H54 (cell line): ENCODE results near the gene RTN4R.

Experiments
- DNase-seq: peaks from one replicate; pipeline ENCODE4 v3.0.0; 2011; ENCODE audit warnings: low spot score, mixed read lengths; ENCODE audit not compliant: insufficient read length
- FAIRE-seq: peaks from 3 replicates; lab custom pipeline; 2011; peaks lifted over from hg19 to GRCh38; lab: Jason Lieb, UNC
- POLR2A ChIP-seq: IDR thresholded peaks from 2 replicates; pipeline ENCODE4 v1.6.1; 2011; ENCODE audit warnings: low read depth, mild to moderate bottlenecking, low read length

RTN4R gene

GRCh38 chr22:20205964-20206708 lies 62.0 kb downstream of the RTN4R start:
- peak; percentile 54 for DNase-seq
- peak; percentile 92 for FAIRE-seq
- peak; percentile 31; the same call in 1 of the 2 replicates for TF ChIP-seq POLR2A

DNA sequence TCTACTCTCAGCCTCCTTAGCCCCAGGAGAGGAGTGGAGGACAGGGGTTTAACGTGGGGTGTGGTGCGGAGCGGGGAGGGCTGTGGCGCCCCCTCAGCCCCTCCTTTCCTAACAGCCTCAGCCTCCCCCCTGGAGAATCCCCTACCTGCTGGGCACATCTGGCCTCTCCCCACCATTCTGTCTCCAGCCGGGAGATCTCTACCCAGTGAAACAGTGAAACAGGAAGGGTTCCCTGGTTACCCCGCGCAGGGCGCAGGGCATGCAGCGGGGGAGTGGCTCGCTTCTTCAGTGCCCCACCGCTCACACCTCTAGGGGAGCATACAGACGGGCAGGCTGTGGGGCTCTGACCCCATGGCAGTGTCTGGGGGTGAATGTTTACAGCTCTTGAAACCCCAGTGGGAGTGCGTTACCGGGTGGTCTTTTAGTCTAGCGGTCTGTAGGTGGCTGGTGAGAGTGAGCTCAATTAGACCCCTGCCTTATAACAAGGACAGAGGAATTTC lies 62.6 kb downstream of the RTN4R start:
- FAIRE-seq = no peak
- no peak for TF ChIP-seq POLR2A
- DNase-seq = no peak

DNA sequence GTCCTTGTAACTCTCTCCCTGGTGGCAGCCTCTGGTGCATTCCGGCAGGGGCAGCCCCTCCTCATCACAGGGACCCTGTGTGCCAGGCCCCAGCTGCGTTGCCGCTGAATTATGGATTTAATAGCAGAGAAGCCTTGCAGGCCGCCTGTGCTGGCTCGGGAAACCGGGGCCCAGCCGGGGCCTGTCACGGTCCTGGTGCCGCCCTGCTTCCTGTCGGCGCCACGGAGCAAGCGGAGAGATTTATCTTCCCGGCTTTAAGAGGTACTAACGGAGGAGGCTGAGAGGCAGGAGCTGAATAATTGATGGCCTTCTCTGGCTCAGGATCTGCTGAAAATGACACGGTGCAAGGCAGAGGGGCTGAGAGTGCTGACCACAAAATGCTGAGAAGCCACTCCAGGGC lies 63.3 kb downstream of the RTN4R start:
- FAIRE-seq (no peak), DNase-seq (no peak)
- TF ChIP-seq POLR2A = no peak

DNA sequence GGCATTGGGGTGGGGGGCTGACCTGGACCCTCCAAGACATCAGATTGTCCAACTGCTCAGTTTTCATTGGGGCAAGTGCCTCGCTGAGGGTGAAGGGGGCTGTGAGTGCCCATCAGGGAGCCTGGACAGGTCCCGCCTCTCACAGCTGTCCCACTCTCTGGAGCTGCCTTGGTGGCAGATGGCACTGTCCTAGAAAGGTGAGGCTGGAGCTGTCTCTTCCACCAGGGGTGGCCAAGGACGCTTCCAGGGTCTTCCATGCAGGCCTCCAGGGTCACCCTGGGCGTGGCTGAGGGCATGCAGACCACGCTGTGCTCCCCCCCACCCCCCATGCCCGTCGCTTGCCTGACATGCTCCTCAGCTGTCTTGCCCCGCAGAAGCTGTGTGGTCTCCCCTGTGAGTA lies 63.8 kb downstream of the RTN4R start:
- FAIRE-seq = no peak

GRCh38 chr22:20203552-20204201 lies 64.4 kb downstream of the RTN4R start:
- TF ChIP-seq POLR2A = no peak
- no peak for FAIRE-seq
- peak; percentile 54 for DNase-seq

More for the DNA sequence above, 63.8 kb downstream of the RTN4R start:
- DNase-seq = no peak
- no peak for TF ChIP-seq POLR2A

DNA sequence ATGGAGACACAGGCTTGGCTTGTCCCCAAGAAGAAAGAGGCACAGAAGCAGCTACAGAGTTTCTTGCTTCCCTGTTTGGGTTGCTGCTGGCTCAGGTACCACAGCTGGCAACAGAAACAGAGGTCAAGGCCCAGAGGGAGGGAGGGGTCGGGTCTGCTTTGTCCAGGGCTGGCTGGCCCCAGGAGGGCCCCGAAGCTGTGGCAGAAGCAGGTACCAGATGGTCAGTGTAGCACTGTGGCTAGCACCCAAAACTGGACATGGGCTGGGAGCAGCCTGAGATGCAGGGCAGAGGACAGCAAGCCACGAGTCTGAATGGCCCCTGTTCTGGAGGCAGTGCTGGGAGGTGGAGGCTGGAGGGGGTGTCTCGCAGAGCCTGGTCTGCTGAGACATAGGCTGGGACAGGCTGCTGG lies 65.0 kb downstream of the RTN4R start:
- DNase-seq (peak; percentile 30), FAIRE-seq (no peak)
- TF ChIP-seq POLR2A = no peak

- DNase-seq (no peak), FAIRE-seq (no peak)
- TF ChIP-seq POLR2A = no peak
Observed at GRCh38 chr22:20201837-20202392, 66.2 kb downstream of the RTN4R start.

DNA sequence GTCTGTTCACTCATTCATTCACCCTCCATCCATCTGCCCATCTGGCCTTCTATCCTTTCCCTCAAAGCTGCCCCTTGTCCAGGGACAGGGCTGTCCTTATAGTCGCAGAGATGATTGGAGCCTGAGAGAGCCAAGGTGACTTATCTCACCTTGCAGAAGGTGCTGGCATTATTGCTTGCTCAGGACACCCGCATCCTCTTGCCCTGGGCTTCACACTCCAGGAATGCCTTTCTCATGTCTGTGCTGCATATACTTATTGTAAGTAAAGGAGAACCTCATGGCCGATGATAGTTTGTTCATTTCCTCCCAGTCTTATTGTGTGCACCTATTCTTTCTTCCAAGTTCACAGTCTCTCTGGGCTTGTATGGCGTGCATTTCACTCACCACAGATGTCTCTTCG lies 68.2 kb downstream of the RTN4R start:
- FAIRE-seq (no peak), DNase-seq (no peak)
- no peak for TF ChIP-seq POLR2A

DNA sequence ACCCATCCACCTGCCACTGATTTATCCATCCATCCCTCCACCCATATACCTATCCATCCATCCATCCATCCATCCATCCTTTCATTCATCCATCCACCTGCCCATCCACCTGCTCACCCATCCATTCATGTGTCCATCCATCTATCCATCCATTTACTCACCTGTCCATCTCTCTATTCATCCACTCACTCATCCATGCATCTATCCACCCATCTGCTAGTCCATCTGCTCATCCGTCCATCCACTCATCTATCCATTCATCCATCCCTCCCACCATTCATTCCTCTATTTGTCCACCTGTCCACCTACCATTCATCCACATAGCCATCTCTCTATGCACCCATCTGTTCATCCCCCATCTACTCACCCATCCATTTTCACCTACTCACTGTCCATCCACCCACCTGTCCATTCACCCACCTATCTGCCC lies 68.7 kb downstream of the RTN4R start:
- DNase-seq (no peak), FAIRE-seq (no peak)
- TF ChIP-seq POLR2A = no peak

DNA sequence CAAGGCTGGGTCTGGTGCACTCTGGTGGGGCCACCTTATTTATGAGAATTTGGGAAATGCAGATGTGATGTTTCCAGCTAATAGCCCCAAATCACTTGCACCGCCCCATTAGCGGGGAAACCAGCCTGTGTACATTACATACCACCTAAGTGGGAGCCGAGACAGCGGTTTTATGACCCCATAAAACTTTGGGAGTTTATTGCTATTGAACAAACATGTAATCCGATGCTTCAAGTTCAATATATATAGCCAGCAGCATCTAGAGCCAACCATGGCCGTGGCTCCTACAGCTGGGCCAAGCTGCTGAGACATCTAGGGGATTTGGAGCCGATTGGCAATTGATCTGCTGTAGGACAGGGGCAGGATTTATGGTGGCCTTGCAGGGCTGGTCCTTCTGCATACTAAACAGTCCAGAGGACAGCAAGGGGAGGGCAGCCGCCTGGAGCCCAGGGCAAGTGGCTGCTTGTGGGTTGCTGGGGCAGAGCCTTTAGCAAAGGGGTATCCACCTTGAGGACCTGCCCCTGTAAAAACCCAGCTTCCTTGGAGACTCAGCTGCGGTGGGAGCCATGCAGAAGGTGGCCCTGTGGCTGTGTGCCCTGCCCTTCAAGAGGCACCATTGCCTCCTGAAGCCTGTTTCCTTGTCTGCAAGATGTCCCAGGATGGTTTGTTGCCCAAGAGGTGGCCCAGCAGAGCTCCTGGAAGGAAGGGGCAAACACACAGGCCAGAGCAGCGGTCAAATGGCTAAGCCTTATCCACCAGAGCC lies 69.4 kb downstream of the RTN4R start:
- no peak for FAIRE-seq

GRCh38 chr22:20197407-20198030 lies 70.6 kb downstream of the RTN4R start:
- DNase-seq (no peak), FAIRE-seq (no peak)
- TF ChIP-seq POLR2A = no peak

More for the DNA sequence above, 69.4 kb downstream of the RTN4R start:
- no peak for TF ChIP-seq POLR2A
- DNase-seq = no peak

DNA sequence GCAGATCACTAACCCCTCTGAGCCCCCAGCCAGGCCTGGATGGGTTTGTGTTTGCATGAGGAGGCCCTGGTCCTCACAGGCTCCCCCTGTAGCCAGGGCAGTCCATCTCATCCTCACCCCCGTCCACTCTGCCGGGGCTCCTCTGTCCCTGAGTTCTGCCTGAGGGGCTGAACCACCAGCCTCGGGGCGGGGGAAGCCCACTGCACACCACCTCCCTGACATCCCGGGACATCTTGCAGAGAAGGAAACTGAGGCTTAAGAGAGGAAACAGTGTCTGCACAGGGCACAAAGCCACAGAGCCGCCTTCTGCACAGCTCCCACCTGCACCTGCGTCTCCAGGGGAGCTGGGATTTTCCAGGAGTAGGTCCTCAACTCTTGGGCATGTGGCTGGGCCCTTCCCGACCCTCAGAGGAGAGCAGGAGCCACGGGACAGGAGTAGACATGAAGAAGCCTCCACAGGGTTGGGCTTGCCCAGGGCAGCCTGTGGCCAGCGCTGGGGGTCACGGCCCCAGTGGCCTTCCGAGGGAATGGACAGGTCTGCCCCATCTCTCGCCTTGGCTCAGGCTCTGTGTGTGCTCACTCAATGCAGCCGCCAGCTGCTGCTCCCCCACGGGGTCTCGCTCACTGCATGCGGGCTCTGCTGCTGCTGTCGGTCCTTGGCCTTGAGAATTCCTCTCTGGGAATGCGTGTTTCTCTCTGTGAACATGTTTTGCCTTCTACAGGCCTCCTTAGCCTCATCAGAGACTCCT lies 71.8 kb downstream of the RTN4R start:
- FAIRE-seq (no peak), DNase-seq (no peak)
- no peak for TF ChIP-seq POLR2A
